Ovary (tissue), 3 donors: ENCODE results near the gene MESD.

Experiments
- CTCF ChIP-seq, 3 donors: fragments of 450-650 bp in 2 of 3; fragments of 200-600 bp in 1 of 3; IDR thresholded peaks; one replicate each; pipeline versions ENCODE4 v1.5.1 to v1.8.0; 2016 to 2022; ENCODE audit warnings: antibody characterized with exemption in 3 of 3, mild to moderate bottlenecking in 1 of 3
- EP300 ChIP-seq: sonication (generic); formaldehyde crosslinking; IDR thresholded peaks from one replicate; pipeline ENCODE4 v1.6.1; 2017; ENCODE audit warnings: antibody characterized with exemption
- POLR2A ChIP-seq: fragments of 450-650 bp; IDR thresholded peaks from one replicate; pipeline ENCODE4 v1.6.1; 2017; ENCODE audit warnings: antibody characterized with exemption, mild to moderate bottlenecking, moderate library complexity
- donor health status: DM: no; HTN: no; CAD: no.

DNA sequence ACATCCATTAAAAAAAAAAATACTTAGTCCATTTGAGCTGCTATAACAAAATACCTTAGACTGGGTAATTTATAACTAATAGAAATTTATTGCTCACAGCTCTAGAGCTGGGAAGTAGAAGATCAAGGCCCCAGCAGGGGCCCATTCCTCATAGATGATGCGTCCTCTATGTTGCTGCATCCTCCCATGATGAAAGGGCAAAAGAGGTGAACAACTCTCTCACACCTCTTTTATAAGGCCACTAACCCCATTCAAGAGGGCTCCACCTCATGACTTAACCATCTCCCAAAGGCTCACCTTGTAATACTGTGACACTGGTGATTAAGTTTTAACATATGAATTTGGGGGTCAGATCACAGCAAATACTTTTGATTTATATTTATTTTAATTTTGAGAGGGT, 8.1 kb upstream of the MESD start:
- TF ChIP-seq CTCF (IDR thresholded peaks at IDR 0.05) (no peak), POLR2A (no peak), EP300 (no peak)
